SK-N-MC (cell line): Measurements from ENCODE around the gene LAPTM4A.

ENCODE experiments used
- EZH2 ChIP-seq: fragments of 200-600 bp; sonication (generic); IDR thresholded peaks from one replicate; pipeline ENCODE4 v1.6.1; 2017; ENCODE audit warnings: antibody characterized with exemption
- FOXP2 ChIP-seq: optimal IDR thresholded peaks from 2 replicates; pipeline ENCODE3; 2011; ENCODE audit warnings: mild to moderate bottlenecking, moderate library complexity; ENCODE audit not compliant: insufficient read depth; ENCODE audit errors: extremely low read length, control extremely low read depth
- POLR2AphosphoS5 ChIP-seq: IDR thresholded peaks from 2 replicates; pipeline ENCODE4 v1.6.1; 2012; ENCODE audit warnings: mild to moderate bottlenecking, low read depth, low read length, borderline replicate concordance

- TF ChIP-seq POLR2AphosphoS5, result no peak
- no peak for TF ChIP-seq EZH2
- TF ChIP-seq FOXP2, result no peak
These were observed 41.4 kb upstream of the LAPTM4A start for GRCh38 chr2:20092901-20093235.
